Measurements from ENCODE around the gene PPP1R1A.

Gene PPP1R1A, protein sequence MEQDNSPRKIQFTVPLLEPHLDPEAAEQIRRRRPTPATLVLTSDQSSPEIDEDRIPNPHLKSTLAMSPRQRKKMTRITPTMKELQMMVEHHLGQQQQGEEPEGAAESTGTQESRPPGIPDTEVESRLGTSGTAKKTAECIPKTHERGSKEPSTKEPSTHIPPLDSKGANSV

DNA sequence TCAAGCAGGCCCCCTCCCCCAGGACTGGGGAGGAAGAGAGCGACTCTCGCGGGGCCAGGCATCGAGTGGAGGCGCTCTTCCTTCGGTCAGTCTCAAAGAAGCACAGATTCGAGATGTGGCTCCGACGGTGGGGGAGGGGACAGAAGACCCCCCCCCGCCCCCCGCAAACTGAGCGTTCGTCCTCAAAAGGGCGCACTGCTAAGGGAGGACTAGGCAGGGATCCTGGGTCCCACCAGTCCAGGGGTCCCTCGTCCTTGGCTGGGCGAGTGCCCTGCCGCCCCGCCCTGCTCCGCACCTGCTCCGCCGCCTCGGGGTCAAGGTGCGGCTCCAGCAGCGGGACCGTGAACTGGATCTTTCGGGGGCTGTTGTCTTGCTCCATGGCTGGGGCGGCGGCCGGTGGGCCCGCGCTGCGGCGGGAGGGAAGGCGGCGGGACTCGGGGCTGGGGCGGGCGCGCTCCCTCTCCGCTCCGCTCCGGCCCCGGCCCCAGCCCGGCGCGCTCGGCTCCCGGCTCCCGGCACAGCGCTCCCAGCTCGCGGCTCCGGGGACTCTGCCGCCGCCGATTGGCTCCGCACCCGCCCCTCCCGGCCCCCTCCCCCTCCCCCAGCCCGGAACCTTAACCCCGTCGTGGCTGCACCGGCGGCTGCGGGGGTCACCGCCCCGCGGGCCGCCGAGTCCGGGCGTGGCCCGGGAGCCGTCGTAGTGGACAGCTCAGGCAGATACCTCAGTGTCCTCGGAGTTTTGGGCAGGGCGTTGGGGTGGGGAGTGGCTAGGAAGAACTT, at the start of gene PPP1R1A:
PPP1R1A (minus strand) TSS at position 550 of the 780 bp plus-strand sequence; CDS start at position 379, 171 bp downstream.
- TF ChIP-seq, protein P1, sequence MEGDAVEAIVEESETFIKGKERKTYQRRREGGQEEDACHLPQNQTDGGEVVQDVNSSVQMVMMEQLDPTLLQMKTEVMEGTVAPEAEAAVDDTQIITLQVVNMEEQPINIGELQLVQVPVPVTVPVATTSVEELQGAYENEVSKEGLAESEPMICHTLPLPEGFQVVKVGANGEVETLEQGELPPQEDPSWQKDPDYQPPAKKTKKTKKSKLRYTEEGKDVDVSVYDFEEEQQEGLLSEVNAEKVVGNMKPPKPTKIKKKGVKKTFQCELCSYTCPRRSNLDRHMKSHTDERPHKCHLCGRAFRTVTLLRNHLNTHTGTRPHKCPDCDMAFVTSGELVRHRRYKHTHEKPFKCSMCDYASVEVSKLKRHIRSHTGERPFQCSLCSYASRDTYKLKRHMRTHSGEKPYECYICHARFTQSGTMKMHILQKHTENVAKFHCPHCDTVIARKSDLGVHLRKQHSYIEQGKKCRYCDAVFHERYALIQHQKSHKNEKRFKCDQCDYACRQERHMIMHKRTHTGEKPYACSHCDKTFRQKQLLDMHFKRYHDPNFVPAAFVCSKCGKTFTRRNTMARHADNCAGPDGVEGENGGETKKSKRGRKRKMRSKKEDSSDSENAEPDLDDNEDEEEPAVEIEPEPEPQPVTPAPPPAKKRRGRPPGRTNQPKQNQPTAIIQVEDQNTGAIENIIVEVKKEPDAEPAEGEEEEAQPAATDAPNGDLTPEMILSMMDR (IDR thresholded peaks at IDR 0.05; ENCODE audit: borderline replicate concordance, extremely low read depth, low read length, poor library complexity, severe bottlenecking), result no peak
- no peak for TF ChIP-seq EZH2 (IDR thresholded peaks at IDR 0.05; ENCODE audit: borderline replicate concordance, low read depth, low read length, severe bottlenecking)
- ATAC-seq (ENCODE audit: insufficient read depth, low read depth) (no peak), DNase-seq (no peak)
- peaks cover 25% of the 10 kb centered on the region for H3K27me3 ChIP-seq (ENCODE audit: insufficient read depth, low read length, poor library complexity)
- no peaks in the 10 kb centered on the region for H3K9me3 ChIP-seq (ENCODE audit: insufficient read depth, low read length, severe bottlenecking)
- H3K27ac ChIP-seq (ENCODE audit: low read length), result no peak within 1 kb of the TSS
- H3K4me1 ChIP-seq (ENCODE audit: insufficient read depth, low read length), result no peaks in the 10 kb centered on the region
- no peak within 1 kb of the TSS for H3K9ac ChIP-seq (ENCODE audit: low read depth, low read length)
- H3K4me2 ChIP-seq (ENCODE audit: insufficient read depth, low read length), result no peak within 1 kb of the TSS
- H3K4me3 ChIP-seq (ENCODE audit: low read depth in 1 of 2, low read length in 2 of 2), result no peak within 1 kb of the TSS
- H4K20me1 ChIP-seq (ENCODE audit: insufficient read depth, low read length), result no peaks in the 10 kb centered on the region
- no peaks in the 10 kb centered on the region for H3K79me2 ChIP-seq (ENCODE audit: insufficient read depth, low read length)
- H3K36me3 ChIP-seq (ENCODE audit: insufficient read depth, low read length), result no peaks in the 10 kb centered on the region
- H2AFZ ChIP-seq (ENCODE audit: low read depth, low read length), result no peak within 1 kb of the TSS

DNA sequence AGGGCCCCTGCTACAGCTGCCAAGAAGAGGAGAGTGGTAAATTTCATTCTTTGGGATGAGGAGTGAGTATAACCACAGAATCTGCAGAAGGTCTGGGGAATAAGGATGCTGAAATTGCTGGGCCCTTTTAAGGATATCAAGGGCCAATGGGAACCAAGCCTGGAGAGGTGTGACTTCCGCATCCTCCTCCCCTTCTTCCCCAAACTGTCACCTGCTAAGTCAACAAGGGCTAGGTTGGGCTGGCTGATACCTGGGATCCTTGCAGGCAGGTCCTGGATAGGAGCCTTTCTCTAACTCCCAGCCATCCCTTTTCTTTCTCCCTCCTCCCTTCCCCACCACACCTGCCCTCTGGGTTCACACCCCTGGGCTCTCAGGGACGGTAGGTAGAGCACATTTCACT, 46.3 kb upstream of the PPP1R1A start, which contains the start of gene LACRT:
LACRT (minus strand) TSS at position 101 of the 400 bp plus-strand sequence; CDS start at position 47, 54 bp downstream.
- H3K4me1 ChIP-seq (ENCODE audit: insufficient read depth, low read length), result no peaks in the 10 kb centered on the region
- TF ChIP-seq, protein P1 (IDR thresholded peaks at IDR 0.05; ENCODE audit: borderline replicate concordance, extremely low read depth, low read length, poor library complexity, severe bottlenecking), result no peak
- TF ChIP-seq EZH2 (IDR thresholded peaks at IDR 0.05; ENCODE audit: borderline replicate concordance, low read depth, low read length, severe bottlenecking), result no peak
- H3K36me3 ChIP-seq (ENCODE audit: insufficient read depth, low read length), result no peaks in the 10 kb centered on the region
- no peak for ATAC-seq (ENCODE audit: insufficient read depth, low read depth)
- DNase-seq, result no peak
- H4K20me1 ChIP-seq (ENCODE audit: insufficient read depth, low read length), result no peaks in the 10 kb centered on the region
- H3K27me3 ChIP-seq (ENCODE audit: insufficient read depth, low read length, poor library complexity), result no peaks in the 10 kb centered on the region
- no peaks in the 10 kb centered on the region for H3K79me2 ChIP-seq (ENCODE audit: insufficient read depth, low read length)
- no peak within 1 kb of the TSS for H3K4me2 ChIP-seq (ENCODE audit: insufficient read depth, low read length)
- no peaks in the 10 kb centered on the region for H3K9me3 ChIP-seq (ENCODE audit: insufficient read depth, low read length, severe bottlenecking)
- H2AFZ ChIP-seq (ENCODE audit: low read depth, low read length), result no peak within 1 kb of the TSS
- H3K9ac ChIP-seq (ENCODE audit: low read depth, low read length), result no peak within 1 kb of the TSS
- H3K27ac ChIP-seq (ENCODE audit: low read length), result no peak within 1 kb of the TSS
- no peak within 1 kb of the TSS for H3K4me3 ChIP-seq (ENCODE audit: low read depth in 1 of 2, low read length in 2 of 2)

- Histone ChIP-seq H3K4me2 (ENCODE audit: insufficient read depth, low read length) (no peak overlapping the region), H3K36me3 (ENCODE audit: insufficient read depth, low read length) (no peaks in the 10 kb centered on the region), H3K79me2 (ENCODE audit: insufficient read depth, low read length) (no peaks in the 10 kb centered on the region), H3K9ac (ENCODE audit: low read depth, low read length) (no peak overlapping the region), H3K27me3 (ENCODE audit: insufficient read depth, low read length, poor library complexity) (no peaks in the 10 kb centered on the region), H3K9me3 (ENCODE audit: insufficient read depth, low read length, severe bottlenecking) (peaks cover 11% of the 10 kb centered on the region), H2AFZ (ENCODE audit: low read depth, low read length) (no peak overlapping the region), H4K20me1 (ENCODE audit: insufficient read depth, low read length) (no peaks in the 10 kb centered on the region), H3K4me3 (ENCODE audit: low read depth in 1 of 2, low read length in 2 of 2) (no peak overlapping the region), H3K4me1 (ENCODE audit: insufficient read depth, low read length) (no peaks in the 10 kb centered on the region), H3K27ac (ENCODE audit: low read length) (no peak overlapping the region)
- ATAC-seq (ENCODE audit: insufficient read depth, low read depth), result no peak
- TF ChIP-seq EZH2 (IDR thresholded peaks at IDR 0.05; ENCODE audit: borderline replicate concordance, low read depth, low read length, severe bottlenecking), result no peak
- TF ChIP-seq, protein P1 (IDR thresholded peaks at IDR 0.05; ENCODE audit: borderline replicate concordance, extremely low read depth, low read length, poor library complexity, severe bottlenecking), result peak; percentile 60
- no peak for DNase-seq
Measured at GRCh38 chr12:54631988-54632728, 43.7 kb upstream of the PPP1R1A start.

Data from DND-41 (cell line).